ENCODE data around the gene VGLL4.

Gene VGLL4

GRCh38 chr3:11625376-11626083, 18.2 kb downstream of the VGLL4 start:
- DNase-seq: no peak

- no peak for DNase-seq
Measured at GRCh38 chr3:11624704-11625375, 18.9 kb downstream of the VGLL4 start.

- DNase-seq: peak; percentile 72
Measured at GRCh38 chr3:11624161-11624560, 19.6 kb downstream of the VGLL4 start.

GRCh38 chr3:11622586-11623550, 20.8 kb downstream of the VGLL4 start:
- no peak for DNase-seq

- no peak for DNase-seq
Measured at GRCh38 chr3:11621077-11621476, 22.6 kb downstream of the VGLL4 start.

- no peak for DNase-seq
Measured at GRCh38 chr3:11619946-11620652, 23.6 kb downstream of the VGLL4 start.

- DNase-seq: no peak
Measured at GRCh38 chr3:11619461-11619860, 24.3 kb downstream of the VGLL4 start.

GRCh38 chr3:11618904-11619303, 24.8 kb downstream of the VGLL4 start:
- no peak for DNase-seq

- DNase-seq: no peak
Measured at GRCh38 chr3:11616551-11616950, 27.2 kb downstream of the VGLL4 start.

GRCh38 chr3:11613851-11614487, 29.7 kb downstream of the VGLL4 start:
- DNase-seq: no peak

GRCh38 chr3:11613319-11613718, 30.4 kb downstream of the VGLL4 start:
- DNase-seq: no peak

- no peak for DNase-seq
Measured at GRCh38 chr3:11612515-11613188, 31.1 kb downstream of the VGLL4 start.

GRCh38 chr3:11611341-11611799, 32.3 kb downstream of the VGLL4 start:
- DNase-seq: no peak

GRCh38 chr3:11610700-11611275, 32.9 kb downstream of the VGLL4 start:
- DNase-seq: no peak

GRCh38 chr3:11610044-11610671, 33.6 kb downstream of the VGLL4 start:
- no peak for DNase-seq

GRCh38 chr3:11609481-11609880, 34.2 kb downstream of the VGLL4 start:
- DNase-seq: no peak

- DNase-seq: no peak
Measured at GRCh38 chr3:11607816-11608215, 35.9 kb downstream of the VGLL4 start.

- no peak for DNase-seq
Measured at GRCh38 chr3:11606865-11607440, 36.8 kb downstream of the VGLL4 start.

GRCh38 chr3:11606090-11606784, 37.5 kb downstream of the VGLL4 start:
- no peak for DNase-seq

GRCh38 chr3:11605398-11605797, 38.3 kb downstream of the VGLL4 start:
- DNase-seq: no peak
